GM19463 (cell line): Measurements from ENCODE around the gene TPRN.

Experiments used
- ATAC-seq: cut with Tn5 transposase; IDR thresholded peaks from one replicate; pipeline ENCODE4 v1.9.1; 2021; ENCODE audit warnings: mild to moderate bottlenecking, moderate library complexity; ENCODE audit not compliant: unreplicated experiment

Gene TPRN

DNA sequence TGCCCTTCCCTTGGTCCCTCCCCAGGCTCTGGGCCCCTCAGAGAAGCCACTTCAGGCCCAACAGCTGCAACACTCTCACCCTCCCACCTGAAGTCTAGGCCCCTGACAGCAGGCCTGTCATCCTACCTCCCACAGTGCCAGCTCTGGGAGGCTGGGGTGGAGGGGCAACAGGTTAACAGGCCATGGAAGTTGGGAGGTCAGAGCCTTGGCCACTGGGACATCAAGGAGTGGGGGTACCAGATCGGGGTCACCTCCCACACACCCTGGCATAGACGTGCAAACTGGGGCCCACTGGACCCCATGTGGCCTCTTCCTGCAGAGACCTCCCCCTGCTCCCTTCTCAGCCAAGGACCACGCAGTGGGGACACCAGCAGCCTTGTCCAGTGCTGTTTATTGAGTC, 9.3 kb downstream of the TPRN start:
- no peak for ATAC-seq

- no peak for ATAC-seq
Measured at GRCh38 chr9:137190315-137190856, 10.2 kb downstream of the TPRN start.

- ATAC-seq, result no peak
Measured at GRCh38 chr9:137189297-137190295, 10.9 kb downstream of the TPRN start.

DNA sequence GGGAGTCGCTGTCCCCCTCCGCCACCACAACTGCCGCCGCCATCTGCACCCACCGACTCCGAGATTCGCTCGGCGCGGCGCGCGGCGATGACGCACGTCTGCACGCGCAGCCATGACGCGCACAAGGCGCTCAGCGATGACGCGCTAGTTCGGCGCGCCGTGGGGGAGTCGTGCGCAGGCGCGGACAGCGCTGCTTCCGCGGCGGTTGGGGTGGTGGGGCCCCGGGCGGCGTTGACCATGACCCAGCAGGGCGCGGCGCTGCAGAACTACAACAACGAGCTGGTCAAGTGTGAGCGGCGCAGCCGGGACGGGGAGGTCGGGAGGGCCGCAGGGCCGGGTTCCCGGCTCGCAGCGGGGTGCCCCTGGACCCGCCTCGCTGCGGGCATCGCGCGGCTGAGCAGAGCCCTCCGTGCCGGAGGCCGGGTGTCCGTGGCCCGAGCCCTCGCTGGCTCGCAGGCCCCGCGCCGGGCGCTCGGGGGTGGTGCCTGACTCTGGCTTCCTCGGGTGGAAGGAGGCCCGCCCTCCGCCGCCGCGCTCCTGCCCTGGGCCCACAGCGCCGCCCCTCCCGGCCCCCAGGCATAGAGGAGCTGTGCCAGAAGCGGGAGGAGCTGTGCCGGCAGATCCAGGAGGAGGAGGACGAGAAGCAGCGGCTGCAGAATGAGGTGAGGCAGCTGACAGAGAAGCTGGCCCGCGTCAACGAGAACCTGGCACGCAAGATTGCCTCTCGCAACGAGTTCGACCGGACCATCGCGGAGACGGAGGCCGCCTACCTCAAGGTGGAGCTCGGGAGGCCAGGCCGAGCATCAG, 11.8 kb downstream of the TPRN start, which contains the start of the genes ANAPC2 and SSNA1:
ANAPC2 (minus strand) TSS at position 71 of the 807 bp plus-strand sequence; CDS start at position 43, 28 bp downstream.
SSNA1 (plus strand) TSS at position 187 of the 807 bp plus-strand sequence; CDS start at position 238, 51 bp downstream.
- peak; percentile 85 for ATAC-seq

DNA sequence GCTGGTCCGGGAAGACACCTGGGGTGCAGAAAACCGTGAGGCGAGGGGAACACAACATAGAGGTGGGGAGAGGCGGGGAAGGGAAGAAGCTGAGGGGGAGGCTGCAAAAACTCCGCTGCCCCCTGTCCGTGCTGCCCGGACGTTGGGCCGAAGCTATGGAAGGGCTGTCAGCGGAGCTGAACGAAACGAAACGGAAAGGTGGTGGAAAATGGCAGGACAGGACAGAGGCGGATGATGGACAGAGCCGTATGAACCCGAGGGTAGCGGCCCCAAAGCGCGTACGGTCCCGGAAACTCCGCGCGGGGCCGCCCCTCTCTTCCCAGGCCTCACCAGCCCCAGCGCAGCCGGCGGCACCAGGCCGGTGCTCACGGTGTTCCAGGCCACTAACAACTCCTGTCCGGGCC, 12.5 kb downstream of the TPRN start:
- peak; percentile 10 for ATAC-seq

DNA sequence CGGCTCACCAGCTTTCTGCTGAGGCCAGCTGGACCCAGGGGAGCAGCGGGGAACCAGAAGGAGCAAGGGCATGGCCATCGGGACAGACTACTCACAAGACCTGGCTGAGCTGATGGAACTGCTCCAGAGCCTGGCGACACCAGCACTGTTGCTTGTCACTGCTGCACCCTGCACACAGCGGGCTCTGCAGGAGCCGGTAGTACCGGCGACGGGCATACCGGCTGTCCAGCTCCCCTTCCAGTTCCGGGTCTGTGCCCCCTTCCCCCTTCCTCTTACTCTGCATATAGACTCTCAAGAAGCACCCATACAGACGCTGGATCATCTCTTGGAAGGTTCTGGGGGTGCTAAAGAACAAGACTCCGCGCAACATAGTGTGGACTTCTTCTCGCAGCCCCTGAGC, 13.2 kb downstream of the TPRN start:
- ATAC-seq, result no peak

- no peak for ATAC-seq
Measured at GRCh38 chr9:137186385-137186784, 14.2 kb downstream of the TPRN start.

DNA sequence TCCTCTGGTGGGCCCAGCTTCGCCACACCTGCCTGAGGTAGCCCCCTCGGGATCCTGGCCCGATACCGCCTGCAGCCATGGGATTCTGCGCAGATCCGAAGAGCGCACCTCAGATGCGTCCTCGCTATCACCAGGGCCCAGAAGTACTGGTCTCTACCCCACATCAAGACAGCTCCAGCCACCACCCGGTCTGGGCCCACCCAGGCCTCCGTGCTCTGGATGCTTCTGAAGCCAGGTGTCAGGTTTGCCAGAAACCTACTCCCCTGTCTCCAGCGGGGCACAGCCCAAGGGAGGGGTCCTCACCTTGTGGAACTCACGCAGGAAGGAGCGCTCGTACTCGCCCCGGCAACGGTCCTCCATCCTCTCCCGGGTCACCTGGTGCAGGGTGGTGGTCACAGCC, 14.6 kb downstream of the TPRN start:
- no peak for ATAC-seq

DNA sequence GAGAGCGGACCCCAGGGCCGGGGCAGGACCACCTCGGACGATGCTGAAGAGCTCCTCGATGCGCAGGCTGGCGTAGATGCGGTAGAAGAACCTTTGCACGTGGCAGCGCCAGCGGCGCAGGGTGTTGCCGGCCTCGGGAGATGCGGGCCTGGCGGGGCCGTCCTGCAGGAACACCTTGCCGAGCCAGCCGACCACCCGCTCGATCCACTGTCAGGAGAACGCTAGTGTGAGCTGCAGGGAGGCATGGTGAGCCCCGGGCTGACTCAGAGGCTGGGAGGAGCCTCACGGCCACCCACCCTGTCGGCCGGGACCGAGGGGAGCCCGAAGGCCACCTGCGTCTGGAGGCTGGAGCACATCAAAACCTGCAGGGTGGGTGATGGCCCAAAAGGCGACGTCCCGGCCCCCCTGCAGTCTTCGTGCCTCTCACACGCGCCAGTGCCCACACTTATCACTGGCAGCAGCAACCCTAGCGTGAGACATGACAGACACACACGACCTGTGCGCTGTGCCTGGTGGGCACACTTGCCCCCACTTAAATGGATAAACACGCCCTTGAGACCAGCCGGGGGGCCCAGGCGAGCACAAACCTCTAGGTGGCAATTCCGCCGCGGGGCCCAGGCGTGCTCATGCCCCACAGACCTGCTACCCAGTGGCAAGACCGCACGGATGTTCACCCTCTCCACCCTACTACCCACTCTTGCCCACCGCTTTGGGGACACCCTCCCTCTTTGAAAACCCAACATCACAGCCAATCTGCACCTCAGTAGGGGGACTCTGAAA, 15.5 kb downstream of the TPRN start:
- ATAC-seq, result no peak

DNA sequence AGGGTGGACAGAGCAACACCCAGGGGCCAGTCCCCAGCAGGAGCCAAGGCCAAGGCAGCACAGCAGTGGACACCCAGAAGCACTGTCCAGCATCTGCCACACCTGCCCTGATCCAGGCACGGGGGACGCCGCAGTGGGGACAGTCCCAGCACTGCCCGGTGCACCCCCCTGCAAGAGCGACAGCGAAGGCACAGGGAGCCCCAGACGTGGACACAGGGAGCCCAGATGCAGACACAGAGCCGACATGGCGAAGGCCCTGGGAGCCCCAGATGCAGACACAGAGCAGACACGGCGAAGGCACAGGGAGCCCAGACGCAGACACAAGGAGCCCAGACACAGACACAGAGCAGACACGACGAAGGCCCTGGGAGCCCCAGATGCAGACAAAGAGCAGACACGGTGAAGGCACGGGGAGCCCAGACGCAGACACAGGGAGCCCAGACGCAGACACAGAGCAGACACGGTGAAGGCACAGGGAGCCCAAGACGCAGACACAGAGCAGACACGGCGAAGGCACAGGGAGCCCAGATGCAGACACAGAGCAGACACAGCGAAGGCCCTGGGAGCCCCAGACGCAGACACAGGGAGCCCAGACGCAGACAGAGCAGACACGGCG, 16.5 kb downstream of the TPRN start:
- no peak for ATAC-seq

DNA sequence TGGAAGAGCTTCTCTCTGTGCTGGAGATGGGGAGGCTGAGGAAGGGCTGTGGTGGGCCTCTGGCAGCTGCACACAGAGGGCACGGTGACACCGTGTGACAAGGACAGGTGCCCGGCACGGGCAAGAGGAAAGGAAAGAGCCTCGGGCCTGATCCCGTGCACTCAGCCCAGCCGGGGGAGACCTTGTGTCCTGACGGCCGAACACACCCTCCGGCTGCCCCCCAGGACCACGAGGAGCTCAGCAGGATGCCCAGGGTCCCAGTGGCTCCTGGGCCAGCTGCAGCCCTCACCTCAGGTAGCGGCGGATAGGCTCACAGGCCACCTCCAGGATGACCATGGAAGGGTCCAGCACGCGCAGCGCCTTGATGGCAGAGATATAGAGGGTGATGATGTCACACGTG, 17.7 kb downstream of the TPRN start:
- no peak for ATAC-seq

DNA sequence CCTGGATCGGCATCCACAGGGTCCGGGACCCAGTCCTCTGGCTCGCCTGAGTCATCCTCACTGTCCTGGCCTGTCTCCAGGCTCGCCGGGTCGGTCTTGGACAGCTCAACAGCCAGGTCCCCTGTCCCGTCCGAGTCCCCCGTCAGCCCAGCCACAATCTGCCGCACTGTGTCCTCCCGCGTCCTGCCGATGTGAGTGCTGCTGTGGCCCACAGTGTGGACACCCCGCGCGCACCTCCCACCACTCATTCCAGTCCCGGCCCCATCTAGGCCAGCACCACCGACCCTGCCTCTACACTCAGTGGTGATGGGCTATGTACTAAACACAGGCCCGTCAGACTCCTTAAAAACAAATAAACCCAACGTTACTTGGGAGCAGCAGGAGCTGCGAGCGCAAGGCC, 18.9 kb downstream of the TPRN start:
- ATAC-seq, result no peak

DNA sequence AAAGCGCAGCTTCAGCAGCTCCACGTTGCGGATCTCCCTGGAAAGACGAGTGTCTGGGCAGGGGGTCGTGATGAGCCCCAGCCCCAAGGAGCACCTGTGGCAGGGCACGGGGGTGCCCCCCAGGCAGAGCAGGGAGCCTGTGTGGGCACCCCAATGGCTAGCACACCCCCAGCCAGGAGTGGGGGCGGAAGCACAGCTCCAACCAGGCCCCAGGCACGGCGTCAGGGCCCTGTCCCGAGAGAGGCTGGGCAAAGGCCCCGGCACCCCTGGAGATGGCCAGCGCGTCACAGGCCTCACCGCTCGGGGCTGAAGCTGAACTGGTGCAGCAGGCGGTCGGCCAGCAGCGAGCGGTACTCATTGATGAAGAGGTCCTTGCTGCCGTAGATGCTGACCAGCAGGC, 20.1 kb downstream of the TPRN start:
- ATAC-seq, result no peak

- no peak for ATAC-seq
Measured at GRCh38 chr9:137179761-137180160, 20.8 kb downstream of the TPRN start.

GRCh38 chr9:137178939-137179630, 21.5 kb downstream of the TPRN start:
- no peak for ATAC-seq

DNA sequence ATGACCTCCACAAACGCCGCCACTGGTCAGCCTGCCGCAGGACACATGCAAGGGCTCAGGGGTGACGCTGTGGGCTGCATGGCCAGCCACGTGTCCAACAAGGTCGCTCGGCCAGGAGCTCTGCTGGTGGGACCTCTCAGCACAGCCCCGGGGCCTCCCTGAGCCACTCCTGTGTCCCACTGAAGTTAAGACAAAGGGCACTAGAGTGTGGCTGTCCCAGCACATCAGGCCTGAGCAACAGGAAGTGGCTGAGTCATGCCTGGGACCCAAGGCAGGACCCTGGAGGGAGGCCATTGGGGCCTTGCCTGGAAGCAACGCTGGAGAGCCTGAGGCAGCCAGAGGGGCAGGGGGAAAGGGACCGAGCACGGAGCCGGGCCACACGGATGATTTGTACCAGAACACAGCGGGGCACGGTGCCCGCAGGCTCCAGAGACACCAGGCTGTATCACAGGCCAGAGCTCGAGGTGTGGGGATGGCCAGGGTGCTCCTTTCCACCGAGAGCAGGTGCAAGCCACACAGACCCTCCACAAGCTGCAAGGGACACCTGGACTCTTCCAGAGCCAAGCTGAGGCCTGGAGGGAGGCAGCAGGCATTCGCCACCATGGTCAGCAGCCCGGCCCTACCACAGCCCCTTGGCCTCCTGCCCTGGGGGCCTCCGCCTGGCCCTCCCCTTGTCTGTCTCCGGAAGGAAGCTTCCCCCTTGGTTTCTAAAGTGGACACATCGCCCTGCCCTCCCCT, 22.2 kb downstream of the TPRN start:
- ATAC-seq, result no peak

DNA sequence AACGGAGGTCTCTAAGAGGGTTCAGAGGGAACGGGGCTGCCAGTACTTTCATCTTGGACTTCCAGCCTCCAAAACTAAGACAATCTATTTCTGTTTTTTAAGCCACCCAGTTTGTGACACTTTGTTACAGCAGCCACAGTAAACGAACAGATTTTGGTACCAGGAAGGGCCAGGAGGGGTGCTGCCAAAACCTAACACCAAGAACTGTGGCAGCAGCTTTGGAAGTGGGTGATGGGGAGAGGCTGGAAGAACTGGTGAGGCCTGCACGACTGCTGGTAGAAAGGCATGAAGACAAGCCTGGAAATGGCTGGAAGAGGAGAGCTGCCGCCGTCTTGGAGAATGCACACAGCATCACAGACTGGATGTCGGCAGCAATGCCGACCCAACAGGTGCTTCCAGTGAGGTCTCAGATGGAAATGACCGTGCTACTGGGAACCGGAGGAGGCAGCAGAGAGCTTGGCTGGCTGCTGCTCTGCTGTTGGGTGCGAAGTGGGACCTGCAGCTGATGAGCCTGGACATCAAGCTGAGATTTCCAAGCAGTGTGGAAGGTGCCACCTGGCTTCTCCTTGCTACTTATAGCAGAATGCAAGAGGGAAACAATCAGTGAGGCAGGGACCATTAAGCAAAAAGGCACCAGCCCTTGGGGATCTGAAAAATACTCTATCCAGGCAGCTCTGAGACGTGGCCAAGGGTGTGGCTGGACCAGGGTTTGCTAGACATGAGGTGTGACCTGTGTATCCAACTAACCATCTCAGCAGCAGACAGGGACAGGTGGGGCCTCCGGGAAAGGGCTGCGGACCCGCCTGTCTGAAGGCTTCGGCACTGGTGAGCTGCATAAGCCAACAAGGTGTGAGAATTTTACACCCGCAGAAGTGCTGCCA, 24.0 kb downstream of the TPRN start:
- ATAC-seq, result no peak
